NCI-H446 (cell line): ENCODE results near the gene PTPRK.

Experiments
- DNase-seq, 2 experiments: peaks; one replicate each; lab custom pipeline; 2025; lab: John Stamatoyannopoulos, UW

Gene PTPRK

DNA sequence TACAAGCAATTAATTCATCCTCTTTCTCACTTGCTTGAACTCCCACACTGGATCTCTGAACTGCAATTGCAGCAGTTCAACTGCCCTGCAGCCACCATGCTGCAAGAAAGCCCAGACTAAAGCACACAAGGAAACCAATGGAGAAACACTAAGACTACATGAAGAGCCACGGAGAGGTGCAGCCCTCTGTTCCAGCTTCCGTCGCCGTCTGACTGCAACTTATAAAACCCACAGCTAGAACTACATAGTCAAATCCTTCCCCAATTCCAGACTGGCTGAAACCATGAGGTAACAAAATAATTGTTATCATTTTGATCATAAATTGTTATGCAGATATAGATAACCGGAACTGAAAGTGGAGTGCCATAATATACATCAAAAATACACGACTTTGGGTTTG lies 598.4 kb downstream of the PTPRK start:
- DNase-seq: no peak

DNA sequence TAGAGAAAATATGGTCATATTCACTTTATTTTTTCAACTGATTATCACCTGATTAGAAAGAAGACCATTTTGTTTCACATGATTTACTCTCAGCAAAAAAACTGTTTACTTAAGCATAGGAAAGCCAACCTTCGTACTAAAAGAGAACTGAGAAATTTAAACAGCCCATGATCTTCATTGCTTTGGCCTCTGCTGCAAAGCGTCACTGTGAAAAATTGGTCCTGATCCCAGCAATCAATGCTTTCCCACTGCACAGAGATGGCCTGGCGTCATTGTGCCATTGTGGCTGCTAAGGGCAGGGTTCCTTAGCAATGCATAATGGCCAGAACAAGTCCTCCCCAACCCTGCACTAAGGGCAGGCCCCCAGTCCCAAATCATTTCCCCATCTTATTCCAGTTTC lies 599.6 kb downstream of the PTPRK start:
- DNase-seq: no peak
